ENCODE data around the gene LIN37.
"Not testable (repeated sequence)": the region's sequence is repeated elsewhere in the genome, so short reads cannot be mapped to it uniquely, and the experiment has no call there.

The LIN37 gene

DNA sequence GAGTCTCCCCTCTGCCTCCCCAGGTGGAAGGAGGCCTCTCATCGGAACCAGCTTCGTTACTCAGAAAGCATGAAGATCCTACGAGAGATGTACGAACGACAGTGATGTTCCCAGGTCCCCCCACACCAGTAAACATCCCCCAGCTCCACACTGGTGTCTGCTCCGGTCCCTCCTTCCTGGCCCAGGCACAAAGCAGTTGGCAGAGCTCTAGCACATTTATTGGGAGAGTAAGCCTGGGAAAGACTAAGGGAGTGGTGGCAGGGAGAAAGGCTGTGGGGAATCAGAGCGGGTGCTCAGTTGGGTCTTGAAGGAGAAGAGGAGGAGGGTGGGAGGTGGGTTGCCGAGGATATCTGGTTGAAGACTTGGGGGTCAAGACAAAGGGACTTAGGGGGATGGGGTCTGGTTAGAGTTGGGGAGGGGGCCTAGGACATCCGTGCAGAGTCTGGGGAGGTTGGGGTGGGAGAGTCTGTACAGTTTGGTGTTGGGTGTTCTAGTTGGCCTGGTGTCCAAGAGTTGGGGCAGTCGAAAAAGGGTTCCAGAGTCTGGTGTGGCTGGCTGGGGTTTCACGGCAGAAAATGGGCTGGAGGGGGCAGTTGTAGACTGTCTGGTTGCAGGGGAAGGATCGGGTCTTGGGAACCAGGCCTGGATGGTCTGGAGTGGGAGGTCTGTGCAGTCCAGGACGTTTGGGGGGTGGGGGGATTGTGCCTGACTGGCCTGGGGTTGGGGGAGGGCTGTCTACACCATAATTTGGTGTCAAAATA lies 6.2 kb downstream of the LIN37 start:
- no peak for DNase-seq

DNA sequence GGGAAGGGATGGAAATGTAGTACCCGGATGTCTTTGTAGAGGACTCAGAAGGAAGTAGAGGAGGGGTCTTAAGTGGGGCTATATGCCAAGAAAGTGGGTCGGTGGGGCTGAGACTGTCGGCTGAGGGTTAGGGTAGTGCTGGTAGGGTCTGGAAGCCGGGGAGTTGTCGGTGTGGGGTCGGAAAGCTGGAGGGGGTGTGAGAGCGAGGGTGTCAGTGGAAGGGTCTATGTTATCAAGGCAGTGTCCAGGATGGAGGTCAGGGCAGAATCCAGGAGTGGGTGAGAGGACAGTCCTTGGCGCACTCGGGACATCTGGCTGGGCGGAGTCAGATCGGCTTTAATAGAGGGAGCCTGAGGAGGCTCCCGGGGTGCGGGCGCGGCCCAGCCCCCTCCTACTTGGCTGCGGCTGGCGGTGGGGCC lies 6.8 kb downstream of the LIN37 start:
- DNase-seq: no peak

DNA sequence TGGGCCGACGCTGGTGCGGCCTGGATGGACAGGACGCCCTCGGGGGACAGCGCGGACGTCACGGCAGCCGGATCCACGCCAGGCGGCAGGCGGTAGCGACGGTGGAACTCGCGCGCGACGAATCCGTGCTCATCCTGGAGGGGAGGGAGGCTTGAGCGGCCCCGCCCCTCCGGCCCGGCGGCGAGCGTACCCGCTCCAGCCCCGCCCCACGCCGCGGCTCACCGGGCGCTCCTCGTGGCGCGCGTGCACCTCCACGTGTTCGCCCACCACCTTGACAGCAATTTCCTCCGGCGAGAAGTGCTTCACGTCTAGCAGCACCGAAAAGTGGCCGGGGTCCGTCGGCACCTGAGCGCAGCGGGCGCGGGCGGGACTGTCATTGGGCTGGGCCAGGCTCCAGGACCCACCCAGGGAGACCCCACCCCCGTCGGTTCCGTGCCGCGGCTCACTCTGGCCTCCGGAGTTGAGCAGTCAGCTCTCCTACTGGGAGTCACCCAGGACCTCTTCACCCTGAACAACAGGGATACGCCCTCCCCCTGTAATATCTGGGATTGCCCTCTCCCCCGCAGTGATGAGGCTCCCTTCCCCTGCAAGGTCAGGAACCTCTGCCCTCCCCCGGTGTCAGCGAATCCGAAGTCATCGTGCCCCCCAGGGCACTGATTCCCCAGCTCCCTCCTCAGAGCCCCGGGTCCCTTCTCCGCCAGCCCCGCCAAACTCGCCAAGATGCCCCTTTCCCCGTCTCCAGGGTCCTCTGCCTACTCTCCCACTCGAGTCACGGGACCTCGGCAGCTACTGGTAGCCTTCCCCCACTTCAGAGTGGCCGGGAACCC lies 7.4 kb downstream of the LIN37 start:
- DNase-seq: peak; percentile 8

DNA sequence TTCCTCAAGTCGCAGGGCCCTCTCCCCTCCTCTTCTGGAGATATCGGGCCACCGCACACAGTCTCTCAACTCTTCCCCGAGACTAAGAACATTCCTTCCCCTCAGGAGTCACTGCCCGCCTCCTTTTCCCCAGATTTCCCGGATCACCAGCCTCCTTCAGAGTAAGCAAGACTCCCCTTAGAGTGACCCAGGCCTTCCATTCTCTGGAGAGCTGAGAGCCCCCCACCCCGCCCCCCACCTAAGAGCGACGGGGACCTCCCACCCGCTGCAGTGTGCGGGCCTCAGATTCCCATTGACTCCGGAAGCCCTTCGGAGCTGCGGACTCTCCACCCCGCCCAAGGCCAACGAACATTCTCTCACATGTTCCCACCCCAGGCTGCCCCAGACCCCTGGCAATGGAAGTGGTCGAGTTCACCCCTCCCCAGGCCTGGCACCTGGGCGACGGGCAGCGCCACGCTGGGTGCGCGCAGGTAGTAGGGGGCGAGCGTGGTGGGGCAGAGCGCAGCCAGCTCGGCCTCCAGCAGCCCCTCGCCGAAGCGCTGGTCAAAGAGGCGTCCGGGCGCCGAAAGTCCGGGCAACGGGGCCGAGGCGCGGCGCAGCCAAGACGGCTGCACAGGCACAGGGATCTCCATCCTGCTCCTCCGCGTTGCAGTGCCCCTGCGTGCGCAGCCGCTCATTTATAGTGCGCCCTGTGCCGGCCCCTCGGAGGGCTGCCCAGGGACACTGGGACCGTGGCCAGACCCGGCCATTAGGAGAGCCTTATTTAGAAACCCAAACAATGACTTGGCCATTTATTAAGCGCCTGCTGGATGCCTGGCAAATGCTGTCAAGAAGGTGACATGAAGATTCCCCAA lies 8.2 kb downstream of the LIN37 start, which contains the start of gene HSPB6:
Gene HSPB6, minus strand, starts transcription at position 653 of the 854 bp plus-strand sequence. Its CDS starts 21 bp downstream, at position 632.
- no peak for DNase-seq

DNA sequence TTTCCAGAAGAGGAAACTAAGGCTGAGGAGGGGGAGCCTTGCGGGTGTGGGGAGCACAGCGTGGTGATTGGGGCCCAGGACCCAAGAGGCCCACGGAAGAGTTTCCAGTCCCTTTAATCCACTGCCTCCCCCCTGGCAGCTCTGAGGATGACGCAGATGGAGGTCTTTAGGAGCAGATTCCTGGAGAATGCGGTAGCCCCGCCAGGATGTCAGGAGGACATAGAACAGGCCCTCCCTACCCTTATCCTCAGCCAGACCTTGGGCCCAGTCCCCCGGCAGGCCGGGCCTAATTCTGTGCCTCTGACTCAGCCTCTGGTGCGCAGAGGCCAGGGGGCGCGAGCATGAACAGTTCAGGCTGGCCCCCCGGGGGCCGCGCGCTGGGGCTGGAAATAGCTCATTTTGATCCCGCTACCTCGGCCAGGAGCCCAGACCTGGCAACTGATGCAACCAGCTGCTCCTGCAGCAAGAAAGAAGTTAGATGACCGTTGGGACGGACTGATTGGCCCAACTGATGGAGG lies 8.9 kb downstream of the LIN37 start:
- DNase-seq: no peak

DNA sequence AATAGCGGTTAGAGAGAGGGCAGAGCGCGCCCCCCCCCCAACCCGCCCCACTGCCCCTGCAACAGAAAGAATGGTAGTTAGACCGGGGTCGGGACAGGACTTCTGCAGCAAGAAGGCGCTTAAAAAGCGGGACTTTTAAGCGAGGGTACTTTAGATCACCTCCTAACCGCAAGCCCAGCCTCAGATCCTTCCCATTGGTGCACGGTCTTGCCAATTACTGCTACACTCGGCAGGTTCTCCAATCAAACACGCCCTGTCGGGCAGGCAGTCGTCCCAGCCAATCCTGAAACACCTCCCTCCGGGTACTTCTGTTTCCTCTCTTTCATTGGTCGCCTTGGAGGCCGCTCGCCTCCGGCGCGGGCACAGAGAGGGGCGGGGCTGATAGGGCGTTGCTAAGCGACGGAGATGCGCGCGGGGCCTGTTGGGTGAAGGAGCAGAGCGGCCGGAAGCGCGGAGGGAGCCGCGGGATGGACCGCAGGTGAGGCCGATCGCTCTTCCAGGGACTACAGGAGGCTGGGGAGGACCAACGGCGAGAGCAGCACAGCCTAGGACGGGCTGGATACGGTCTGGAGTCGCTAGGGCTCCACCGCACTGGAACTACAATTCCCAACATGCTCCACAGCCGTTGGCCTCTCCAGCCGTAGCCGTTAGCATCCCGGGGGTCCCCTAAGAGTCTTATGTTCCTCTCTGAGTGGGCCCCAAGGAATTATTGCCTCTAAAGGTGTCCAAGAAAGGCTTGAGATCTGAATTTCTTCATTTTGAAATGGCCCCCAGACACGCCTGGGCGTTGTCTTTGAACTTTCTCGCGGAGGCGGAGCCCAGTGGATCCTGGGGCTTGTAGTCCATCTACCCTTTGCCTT lies 9.6 kb downstream of the LIN37 start, which contains the start of gene PROSER3:
Gene PROSER3, plus strand, starts transcription at position 428 of the 860 bp plus-strand sequence. Its CDS starts 40 bp downstream, at position 468.
- peak; percentile 98 for DNase-seq

DNA sequence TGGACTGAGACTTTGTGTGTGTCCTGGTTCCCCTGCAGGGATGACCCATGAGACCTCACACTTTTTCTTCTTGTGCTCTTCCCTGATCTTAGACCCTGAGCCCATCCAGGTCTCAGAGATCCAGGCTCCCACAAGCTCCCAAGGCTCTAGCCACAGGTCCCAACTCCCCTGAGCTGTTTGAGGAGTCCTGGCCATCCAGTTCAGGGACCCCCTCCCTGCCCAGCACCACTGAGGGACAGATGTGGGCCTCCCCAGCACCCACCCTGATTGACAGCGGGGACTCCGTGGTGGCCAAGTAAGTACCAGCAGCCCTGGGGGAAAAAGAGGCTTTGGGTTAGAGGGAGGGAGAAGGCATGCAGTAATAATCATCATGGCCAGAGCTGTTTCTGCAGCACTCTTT lies 11.3 kb downstream of the LIN37 start:
- no peak for DNase-seq

DNA sequence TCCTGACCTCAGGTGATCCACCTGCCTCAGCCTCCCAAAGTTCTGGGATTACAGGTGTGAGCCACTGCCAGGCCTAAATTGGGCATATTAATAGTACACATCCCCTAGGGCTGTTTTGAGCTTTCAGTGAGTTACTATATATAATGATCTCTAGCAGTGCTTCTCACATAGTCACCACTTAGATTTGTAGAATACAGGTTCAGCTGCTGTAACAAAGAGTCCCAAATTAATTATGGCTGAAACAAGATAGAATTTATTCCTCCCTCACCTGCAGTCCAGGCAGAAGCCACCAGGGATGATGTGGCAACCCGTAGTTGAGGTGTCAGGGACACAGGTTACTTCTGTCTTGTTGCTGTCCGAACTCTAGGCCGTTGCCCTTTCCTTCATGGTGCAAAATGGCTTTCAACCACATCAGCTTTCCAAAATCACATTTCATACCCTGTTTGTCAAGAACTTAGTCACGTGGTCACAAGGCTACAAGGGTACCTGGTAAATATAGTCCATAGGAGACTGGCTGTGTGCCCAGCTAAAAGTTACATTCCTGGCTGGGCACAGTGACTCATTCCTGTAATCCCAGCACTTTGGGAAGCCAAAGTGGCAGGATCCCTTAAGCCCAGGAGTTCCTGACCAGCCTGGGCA lies 12.5 kb downstream of the LIN37 start:
- no peak for DNase-seq

DNA sequence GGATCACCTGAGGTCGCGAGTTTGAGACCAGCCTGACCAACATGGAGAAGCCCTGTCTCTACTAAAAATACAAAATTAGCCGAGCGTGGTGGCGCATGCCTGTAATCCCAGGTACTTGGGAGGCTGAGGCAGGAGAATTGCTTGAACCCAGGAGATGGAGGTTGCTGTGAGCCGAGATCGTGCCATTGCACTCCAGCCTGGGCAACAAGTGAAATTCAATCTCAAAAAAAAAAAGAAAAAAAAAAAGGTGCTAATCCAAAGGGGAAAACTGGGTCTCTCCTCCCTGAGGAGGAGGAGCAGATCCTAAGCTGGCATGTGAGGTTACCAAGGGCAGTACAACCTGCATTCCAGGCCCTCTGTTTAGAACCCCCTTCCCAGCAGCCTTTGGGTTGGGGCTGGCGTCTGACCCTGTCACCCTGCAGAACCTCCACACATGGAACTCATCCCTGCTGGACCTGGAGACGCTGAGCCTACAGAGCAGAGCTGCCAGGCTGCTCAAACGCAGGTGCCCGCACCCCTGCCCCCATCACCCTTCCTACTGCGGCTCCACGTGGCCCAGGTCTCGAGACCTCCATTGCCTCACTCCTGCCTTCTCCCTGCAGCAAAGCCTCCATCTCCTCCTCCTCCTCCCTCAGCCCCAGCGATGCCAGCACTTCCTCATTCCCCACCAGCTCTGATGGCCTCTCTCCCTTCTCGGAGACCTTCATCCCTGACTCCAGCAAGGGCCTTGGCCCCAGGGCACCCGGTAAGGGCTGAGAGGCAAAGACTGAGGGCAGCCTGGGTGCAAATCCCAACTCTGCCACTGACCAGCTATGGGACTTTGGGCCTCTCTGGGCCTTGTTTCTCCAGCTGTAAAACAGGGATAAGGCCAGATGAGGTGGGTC lies 16.3 kb downstream of the LIN37 start:
- DNase-seq: no peak

DNA sequence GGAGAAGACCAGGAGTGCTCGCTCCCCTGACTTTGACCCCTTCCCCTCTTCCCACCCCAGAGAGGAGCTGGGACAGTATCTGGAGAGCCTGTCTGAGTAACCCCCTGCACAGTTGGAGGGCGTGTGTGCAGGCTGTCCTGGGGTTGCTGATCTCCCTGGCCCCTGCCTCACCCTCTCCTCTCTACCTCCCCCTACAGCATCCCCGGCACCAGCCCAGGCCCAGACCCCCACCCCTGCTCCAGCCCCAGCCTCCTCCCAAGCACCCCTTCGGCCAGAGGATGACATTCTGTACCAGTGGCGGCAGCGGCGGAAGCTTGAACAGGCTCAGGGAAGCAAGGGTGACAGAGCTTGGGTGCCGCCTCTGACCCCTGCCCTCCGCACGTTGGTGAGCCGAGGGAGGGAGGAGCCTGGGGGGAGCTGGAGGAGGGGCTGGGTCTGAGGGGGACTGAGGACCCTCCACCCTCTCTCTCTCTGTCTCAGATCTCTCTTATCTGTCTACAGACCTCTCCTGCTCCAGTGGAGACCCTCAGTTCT lies 18.3 kb downstream of the LIN37 start:
- DNase-seq: no peak

DNA sequence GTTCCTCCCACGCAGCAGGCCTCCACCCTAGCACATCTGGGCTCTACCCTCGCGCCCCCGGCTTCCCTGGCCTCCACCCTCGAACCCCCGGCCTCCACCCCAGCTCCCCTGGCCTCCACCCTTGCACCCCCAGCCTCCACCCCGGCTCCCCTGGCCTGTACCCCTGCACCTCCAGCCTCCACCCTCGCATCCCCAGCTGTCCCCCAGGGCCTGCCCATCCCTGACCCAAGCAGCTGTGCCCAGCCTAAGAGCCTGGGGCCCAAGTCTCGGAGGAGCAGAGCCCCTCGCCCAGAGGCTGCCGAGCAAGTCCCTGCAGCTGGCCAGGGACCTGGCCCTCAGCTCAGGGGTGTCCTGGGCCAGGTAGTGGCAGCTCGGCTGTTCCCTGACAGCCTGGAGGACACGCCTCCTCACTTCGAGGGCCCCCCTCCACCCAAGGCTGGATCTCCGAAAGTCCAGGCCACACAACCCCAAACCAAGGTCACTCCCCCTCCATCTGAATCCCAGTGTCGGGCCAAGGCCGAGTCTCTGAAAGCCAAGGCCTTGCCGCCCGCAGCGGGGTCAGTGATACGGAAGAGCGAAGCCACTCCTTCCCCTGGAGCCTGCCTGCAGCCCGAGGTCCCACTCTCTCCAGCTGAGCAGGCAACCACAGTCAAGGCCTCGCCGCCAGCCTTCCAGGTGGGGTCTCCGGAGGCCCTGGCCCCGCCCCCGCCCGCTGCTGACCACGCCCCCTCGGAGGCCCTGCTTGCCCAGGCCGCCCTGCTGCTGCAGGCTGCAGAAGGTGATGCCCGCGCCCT lies 19.1 kb downstream of the LIN37 start:
- DNase-seq: no peak

DNA sequence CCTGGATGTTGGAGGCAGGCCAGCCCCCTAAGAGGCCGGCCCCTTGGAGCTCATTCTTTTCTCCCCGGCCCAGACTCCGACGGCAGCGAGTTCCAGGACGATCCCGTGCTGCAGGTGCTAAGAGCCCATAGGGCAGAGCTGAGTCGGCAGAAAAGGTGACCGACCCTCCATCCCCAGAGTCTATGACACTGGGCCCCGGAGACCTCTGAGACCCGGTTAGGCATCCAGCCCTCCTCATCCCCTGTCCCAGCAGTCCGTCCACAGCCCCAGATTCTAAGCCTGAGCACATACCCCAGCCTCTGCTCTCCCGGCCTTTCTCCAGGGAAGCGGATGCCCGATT lies 19.7 kb downstream of the LIN37 start:
- DNase-seq: no peak

DNA sequence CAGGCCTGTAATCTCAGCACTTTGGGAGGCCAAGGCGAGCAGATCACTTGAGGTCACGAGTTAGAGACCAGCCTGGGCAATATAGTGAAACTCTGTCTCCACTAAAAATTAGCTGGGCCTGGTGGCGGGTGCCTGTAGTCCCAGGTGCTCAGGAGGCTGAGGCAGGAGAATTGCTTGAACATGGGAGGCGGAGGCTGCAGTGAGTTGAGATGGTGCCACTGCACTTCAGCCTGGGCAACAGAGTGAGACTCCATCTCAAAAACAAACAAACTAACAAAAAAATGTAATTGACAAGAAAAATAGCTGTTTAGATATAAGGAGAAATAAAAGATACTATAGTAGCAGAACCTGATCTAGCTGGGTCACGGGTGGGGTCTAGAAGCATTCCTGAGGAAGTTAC lies 24.0 kb downstream of the LIN37 start:
- DNase-seq: not testable (repeated sequence)

DNA sequence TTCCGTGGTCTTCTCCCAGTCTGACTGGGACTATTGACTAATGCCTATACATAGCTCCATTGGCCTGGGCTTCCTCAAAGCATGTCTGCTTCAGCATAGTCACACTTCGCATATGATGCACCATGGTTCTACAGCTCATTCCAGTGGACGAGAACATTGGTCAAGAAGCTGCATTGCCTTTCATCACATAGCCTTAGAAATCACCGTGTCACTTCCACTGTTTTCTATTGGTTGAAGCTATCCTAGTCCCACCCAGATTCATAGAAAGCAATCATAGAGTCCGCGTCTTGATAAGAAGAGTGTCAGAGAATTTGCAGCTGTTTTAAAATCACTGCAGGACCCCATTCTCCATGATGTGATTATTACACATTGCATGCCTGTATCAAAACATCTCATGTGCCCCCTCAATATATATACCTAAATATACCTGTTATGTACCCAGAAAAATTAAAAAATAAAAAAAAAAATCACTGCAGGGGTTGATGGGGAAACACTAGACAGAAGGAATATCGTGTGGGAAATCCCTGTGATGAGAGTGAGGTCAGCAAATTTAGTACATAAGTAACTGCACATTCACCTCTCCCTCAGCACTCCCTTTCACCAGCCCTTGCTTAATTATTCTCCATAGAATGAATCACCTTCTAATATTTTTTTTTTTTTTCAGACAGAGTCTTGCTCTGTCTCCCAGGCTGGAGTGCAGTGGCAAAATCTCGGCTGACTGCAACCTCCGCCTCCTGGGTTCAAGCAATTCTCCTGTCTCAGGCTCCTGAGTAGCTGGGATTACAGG lies 24.8 kb downstream of the LIN37 start:
- DNase-seq: no peak

DNA sequence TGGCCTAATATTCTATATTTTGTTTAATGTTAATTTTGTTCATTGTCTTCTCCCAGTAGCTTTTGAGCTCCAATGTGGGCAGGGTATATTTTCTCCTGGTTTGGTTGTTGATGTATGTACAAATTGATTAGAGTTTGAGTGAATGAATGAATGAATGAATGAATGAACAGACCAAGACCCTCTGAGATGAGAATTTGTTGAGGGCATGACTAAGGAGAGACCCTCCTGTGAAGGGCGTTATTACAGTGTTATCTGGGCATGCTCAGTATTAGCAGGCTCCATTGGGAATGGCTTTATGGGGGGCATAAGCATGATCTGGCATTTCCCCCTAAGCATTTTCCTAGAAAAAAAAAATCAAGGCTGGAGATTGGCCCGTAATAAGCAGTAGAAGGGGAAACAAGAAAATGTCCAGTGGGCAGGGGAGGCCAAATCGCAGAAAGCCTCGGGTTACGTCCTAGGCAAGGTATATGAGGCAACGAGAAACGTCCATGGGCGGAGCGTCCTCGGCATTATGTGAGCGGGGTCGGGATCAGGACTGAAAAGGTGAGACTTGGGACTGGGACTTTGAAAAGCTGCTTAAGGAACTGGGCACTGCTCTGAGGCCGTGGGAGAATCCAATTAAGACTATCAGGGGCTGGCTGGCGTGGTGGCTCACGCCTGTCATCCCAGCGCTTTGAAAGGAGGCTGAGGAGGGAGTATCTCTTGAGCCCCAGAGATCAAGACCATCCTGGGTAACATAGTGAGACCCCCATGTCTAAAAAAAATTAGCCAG lies 26.1 kb downstream of the LIN37 start:
- no peak for DNase-seq

DNA sequence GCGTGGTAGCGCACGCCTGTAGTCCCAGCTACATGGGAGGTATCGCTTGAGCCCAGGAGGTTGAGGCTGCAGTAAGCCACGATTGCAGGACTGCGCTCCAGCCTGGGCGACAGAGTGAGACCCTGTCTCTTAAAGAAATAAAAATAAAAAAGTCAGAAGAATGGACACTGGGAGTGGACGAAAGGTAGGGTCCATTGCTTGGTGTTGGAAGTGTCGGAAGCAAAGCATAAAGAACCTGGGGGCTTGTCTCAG lies 26.6 kb downstream of the LIN37 start:
- no peak for DNase-seq

DNA sequence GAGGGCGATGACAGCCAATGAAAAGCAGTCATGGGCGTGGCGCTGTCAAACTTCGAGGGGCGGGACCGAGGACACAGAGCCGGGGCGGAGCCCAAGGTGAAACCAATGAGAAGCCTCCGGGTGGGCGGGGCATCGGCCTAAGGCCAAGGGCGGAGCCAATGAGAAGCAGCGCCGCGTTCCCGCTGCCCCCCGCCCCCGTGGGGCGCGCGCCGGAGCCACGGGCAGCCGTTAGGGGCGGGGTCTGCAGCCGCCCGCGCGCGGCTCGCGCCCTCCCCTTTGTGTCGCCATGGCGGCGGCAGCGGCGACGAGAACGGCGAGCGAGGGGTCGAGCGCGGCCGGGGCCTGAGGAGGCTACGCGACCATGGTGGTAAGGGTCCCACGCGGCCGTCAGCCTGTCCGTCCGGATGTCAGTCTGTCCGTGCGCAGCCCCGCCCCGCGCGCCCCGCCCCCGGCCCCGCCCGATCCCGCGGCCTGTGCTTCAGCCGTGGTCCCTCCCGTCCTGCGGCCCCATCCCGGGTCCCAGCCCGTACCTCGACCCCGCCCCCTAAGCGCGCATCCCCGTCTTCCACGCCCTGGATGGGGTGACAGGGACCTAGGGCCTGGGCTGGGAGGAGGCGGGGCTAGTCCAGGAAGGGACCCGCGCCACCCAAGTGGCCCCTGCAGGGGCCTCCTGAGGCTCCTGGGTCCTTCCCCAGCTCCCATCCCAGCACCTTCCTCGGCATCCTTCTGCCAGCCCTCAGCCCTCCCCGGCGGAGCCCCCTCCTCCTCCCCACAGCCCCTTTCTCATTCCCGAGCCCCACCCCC lies 27.1 kb downstream of the LIN37 start, which contains the start of gene ARHGAP33:
Gene ARHGAP33, plus strand, starts transcription at position 267 of the 804 bp plus-strand sequence. Its CDS starts 95 bp downstream, at position 362.
- peak; percentile 99 for DNase-seq

Data from NCI-H2171 (cell line).